Fibroblast of villous mesenchyme (primary cell): ENCODE results near the gene NUDC. TPM values are rescaled to one million over a fixed set of nuclear protein-coding genes. Genes with fewer than 3 reads are reported as not detected.
"Not testable (repeated sequence)": the region's sequence is repeated elsewhere in the genome, so short reads cannot be mapped to it uniquely, and the experiment has no call there.

Experiments
- DNase-seq: peaks from one replicate; pipeline ENCODE4 v3.0.0-alpha.2; 2010; ENCODE audit warnings: low read depth
- H3K4me3 ChIP-seq: 2 replicates; pipeline ENCODE4 v1.5.1; 2011; ENCODE audit warnings: low read depth, mild to moderate bottlenecking, low read length
- CTCF ChIP-seq: IDR thresholded peaks from 2 replicates; pipeline ENCODE4 v1.5.1; 2012; ENCODE audit warnings: low read depth, mild to moderate bottlenecking, low read length; ENCODE audit not compliant: insufficient read depth
- total RNA-seq: library from RNA; depleted of rRNA; stranded (reverse); fragments of >200 nt; gene quantifications from 2 replicates; pipeline ENCODE4 v1.2.3, GENCODE V29; 2012

Gene NUDC
- total RNA-seq, 1 donor, result 19.0 TPM

GRCh38 chr1:26945728-26946127 is 24.2 kb downstream of the NUDC start:
- TF ChIP-seq CTCF, result no peak
- no peak overlapping the region for H3K4me3 ChIP-seq
- DNase-seq, result no peak

- DNase-seq, result no peak
- no peak for TF ChIP-seq CTCF
- no peak overlapping the region for H3K4me3 ChIP-seq
These were observed 24.7 kb downstream of the NUDC start for GRCh38 chr1:26946270-26946669.

GRCh38 chr1:26948725-26949057 is 27.1 kb downstream of the NUDC start:
- DNase-seq, H3K4me3 ChIP-seq: not testable (repeated sequence)

GRCh38 chr1:26949266-26949925 is 27.9 kb downstream of the NUDC start:
- H3K4me3 ChIP-seq, result no peak overlapping the region
- no peak for DNase-seq
- TF ChIP-seq CTCF, result no peak

GRCh38 chr1:26949926-26950319 is 28.4 kb downstream of the NUDC start:
- no peak overlapping the region for H3K4me3 ChIP-seq
- no peak for DNase-seq
- no peak for TF ChIP-seq CTCF

GRCh38 chr1:26950602-26951001 is 29.1 kb downstream of the NUDC start:
- H3K4me3 ChIP-seq, result no peak overlapping the region
- peak; percentile 13 for DNase-seq
- TF ChIP-seq CTCF, result no peak

GRCh38 chr1:26951216-26951615 is 29.7 kb downstream of the NUDC start:
- no peak for TF ChIP-seq CTCF
- no peak for DNase-seq
- no peak overlapping the region for H3K4me3 ChIP-seq
